Myocyte (in vitro differentiated cells): Measurements from ENCODE around the gene ZNF581. TPM values are rescaled to one million over a fixed set of nuclear protein-coding genes. Genes with fewer than 3 reads are reported as not detected.

ENCODE experiments used
- DNase-seq: peaks from one replicate; pipeline ENCODE4 v3.0.0-alpha.2; 2012; ENCODE audit warnings: low read depth
- total RNA-seq: library from RNA; depleted of rRNA; stranded (reverse); fragments of >200 nt; gene quantifications from 2 replicates; pipeline ENCODE4 v1.2.3, GENCODE V29; 2014

The ZNF581 gene
- total RNA-seq, 1 donor from 2014 or later = 11.4 TPM

DNA sequence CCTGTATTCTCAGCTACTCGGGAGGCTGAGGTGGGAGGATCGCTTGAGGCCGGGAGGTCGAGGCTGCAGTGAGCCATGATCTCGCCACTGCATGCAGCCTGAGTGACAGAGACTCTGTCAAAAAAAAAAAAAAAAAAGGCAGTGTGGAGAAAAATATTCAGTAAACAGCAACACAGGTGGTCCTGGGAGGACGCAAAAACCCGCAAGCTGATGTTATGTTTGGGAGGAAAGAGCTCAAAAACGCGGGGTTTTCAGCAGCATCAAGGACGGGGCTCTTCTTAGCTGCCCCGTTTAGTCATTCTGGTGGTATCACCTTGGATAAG lies 18.5 kb upstream of the ZNF581 start:
- DNase-seq = no peak

DNA sequence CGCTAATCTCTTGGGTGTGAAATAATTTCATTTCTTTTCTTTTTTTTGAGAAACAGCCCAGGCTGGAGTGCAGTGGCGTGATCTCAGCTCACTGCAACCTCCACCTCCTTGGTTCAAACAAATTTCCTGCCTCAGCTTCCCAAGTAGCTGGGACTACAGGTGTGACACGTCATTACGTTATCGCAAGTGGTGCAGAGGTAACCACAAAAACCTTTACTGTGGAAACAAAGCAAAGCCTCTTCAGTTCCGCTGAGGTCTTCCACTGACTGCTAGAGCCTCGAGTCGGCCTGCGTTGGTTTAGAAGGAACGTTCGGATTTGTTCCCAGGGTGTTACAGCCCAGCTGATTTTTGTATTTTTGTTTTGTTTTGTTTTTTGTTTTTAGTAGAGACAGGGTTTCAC lies 17.1 kb upstream of the ZNF581 start:
- no peak for DNase-seq

DNA sequence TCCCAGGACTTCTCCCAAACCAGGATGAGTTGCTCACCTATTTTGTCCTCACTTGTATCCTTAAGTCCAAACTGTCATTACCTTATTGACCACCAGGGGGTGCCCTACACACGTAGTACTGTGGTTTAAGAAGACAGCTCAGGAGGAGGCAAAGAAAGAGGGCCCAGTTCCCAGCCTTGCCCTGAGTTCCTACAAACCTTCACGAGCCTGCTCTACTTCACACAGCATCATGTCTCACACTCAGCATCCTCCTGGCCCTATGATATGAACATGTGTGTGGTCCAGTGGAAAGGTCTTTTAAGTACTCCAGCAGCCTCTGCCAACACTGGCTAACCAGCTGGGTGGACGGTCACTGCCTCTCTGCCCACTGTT lies 11.0 kb upstream of the ZNF581 start:
- DNase-seq = peak; percentile 94

DNA sequence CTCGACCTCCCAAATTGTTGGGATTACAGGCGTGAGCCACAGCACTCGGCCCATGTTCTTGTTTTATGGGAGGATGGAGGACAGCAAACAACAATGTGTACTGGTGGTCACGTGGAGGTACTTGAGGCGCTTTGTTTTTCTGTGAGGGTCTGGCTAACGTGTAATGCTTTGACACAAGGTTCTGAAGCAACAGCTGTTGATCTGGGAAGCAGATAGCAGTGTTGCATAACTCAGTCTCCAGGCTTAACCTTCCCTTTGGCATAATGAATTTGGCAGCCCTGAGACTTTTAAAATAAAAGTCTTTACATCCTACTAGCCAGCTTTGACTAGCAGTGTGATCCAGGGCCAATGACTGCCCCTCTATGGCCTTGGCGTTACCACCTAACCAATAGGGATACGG lies 9.6 kb upstream of the ZNF581 start:
- no peak for DNase-seq

DNA sequence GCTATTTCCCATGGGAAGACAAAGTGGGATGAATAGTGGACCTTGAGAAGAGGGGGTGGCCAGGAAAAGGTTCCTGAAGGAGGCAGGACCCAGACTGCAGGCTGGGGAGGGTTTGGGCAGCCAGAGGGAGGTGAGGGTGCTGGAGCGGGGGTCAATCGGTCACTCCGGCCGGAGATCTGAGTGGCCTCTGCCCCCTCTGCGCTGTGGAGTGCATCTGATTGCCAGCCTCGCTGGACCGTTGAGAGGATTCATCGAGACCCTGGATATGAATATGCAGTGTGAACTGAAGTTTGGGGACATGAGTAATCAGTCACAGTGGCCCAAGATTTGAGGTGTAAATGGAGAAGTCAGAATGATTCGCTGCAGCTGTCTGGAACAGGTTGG lies 8.1 kb upstream of the ZNF581 start:
- no peak for DNase-seq

DNA sequence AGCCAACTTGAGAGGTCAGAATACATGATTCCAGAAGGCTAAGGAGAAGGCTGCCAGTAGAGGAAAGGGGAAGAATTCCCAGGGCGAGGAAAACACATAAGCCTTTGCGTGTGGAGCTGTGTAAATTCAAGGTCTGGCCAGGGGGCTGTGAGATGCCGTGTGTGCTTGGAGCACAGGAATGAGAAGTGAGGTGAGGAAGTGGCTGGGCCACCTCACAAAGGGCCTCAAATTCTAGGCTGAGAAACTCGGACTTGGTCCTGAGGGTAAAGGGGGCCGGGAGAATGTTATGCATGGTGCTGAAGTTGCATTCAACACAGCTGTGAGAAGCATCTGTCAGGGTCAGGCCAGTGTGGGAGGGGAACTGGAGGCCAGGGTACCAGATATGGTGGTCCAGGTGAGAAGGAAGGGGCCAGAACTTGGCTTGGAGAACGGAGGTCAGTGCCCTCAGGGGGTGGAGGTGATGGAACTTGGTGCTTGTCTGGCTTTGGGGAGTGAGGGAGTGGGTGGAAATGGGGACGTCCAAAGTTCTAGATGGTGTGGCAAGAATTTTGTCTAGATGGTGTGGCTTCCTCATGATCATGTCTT lies 7.5 kb upstream of the ZNF581 start:
- no peak for DNase-seq

DNA sequence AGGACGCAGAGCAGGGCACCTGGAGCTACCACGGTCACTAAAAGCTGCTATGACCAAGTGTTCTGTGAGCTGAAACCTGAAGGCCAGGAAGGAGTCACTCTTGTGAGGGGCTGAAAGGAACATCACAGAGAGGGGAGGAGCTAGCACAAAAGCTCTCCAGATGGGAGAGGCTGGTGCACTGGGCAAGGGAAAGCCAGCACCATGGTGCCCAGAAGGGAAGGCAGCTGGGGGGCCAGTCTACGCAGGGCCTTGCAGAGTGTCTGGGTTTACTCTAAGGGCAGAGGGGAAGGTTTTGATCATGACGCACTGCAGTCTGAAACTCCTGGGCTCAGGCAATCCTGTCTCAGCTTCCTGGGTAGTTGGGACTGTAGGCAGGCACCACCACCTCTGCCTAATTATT lies 6.7 kb upstream of the ZNF581 start:
- no peak for DNase-seq

DNA sequence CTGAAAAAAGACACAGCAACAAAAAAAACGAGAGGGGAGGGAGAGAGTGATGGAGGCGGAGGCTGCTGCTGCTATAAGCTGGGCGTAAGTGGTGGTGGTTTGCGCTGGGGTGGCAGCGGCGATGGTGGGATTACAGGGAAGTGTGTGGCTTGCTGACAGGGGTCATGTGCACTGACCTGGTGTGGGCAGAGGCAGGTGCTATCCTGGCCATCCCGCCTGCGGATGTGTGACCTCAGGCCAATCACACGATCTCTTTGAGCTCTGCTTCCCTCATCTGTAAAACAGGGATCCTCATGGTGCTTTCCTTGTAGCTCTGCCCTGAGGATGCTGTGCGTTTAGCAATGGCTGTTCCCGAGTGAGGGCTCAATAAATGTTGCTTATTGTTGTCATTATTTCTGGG lies 5.9 kb upstream of the ZNF581 start:
- DNase-seq = no peak

DNA sequence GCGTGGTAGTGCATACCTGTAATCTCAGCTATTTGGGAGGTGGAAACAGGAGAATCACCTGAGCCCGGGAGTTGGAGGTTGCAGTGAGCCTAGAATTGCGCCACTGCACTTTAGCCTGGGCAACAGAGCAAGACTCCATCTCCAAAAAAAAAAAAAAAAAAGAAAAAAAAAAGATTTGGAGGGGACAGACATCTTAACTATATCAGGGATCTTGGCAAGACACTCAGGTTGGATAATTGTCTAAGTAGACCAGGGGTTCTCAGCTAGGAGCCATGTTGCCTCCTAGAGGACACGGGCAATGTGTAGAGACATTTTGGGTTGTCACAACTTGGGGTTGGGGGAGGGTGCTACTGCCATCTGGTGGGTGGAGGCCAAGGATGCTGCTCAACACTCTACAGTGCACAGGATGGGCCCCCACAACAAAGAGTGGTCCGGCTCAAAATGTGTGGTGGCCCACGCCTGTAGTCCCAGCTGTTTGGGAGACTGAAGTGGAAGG lies 4.5 kb upstream of the ZNF581 start:
- DNase-seq = peak; percentile 53

DNA sequence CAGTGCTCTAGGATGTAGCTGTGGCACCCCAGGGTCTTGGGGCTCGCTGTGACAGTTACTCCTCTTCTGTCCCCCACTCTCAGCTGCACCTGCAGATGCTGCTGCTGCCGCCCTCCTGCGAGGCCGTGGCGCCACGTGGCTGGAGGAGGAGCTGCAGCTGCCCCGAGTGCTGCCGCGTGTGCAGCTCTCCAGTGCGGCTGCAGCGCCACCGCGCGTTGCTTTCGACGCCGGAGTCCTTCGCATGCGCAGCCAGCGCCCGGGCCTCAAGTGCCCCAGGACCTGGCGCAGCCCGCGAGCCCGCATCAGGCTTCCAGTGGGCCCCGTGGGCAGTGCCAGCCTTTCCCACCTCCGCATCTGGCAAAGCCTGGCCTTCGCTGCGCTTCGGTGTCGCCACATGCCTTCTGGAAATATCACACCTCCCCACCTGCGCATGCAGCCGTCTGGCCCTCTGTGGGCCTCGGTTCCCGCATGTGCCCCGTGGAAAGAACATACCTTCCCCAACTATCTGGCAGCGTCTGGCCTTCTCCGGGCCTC lies 3.3 kb upstream of the ZNF581 start:
- DNase-seq = peak; percentile 78

DNA sequence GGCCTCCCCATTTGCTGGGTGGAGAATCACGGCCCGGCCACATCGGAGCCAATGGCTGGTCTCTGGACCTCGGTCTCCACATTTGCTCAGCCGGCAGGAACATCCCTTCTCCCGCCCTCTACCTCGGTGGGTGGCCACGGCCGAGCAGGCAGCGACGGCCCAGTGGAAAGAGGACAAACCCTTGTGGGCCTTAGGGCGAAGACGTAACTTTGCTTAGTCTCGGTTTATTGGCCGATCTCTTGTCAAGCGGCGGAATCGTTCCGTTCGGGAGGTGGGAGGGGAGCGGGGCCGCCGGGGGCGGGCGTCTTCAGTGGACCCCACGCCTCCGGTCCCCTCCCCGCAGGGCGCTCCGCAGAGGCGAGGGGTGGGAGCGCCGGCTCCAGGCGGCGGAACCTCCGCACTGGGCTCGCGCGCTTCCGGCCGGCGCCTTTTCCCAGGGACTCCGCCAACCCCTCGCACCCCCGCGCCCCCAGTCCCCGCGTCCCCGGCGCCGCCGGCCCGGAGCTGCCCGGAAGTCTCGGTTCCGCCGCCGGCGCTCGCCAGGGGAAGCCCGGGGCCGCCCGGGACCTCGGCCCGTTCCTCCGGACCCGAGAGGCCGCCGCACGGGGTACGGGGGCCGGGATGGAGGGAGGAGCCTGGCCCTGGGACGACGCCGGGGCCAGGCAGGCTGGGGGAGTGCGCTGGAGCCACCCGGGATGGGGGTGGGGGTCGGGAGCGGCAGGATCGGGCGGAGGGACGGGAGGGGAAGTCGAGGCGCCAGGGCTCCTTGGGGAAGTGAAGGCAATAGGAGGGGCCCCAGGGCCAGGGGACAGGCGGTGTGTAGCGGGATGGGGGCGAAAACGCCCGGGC lies 2.6 kb upstream of the ZNF581 start, which contains the start of gene ZNF580:
TSS of gene ZNF580 (plus strand) at position 426 of the 849 bp plus-strand sequence. CDS start 1,507 bp downstream, outside the sequence.
- peak; percentile 78 for DNase-seq

DNA sequence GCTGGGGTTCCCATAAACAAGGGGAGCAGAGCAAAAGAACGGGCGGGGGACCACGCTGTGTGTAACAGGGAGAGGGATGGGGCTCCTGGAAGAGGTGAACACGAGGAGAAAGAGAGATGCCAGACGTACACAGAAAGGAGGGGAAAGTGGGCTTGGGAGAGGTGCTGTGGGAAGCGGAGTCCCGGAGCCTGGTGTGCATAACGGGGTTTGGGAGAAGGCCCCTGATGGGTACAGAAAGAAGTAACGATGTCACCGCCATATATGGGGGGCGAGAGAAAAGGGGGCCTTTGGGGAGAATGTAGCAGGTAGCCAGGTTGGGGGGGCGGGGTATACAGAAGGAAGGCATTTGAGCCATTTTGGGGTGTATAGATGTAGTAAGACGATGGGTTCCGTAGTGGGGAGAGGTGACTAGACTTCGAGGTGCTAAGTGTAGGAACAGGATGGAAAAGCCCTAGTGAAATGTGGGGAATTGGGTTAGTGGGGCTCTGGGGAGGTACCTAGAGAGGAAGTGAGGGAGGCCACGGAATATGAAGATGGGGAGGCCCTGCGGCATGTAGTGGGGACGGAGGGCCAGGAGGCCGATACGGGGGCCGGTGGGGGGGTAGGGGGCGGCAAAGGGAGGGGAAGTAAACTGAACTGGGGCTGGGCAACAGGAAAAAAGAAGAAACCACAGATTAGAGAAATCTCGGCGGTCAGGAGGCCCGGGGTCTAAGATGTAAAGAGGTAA lies 1.9 kb upstream of the ZNF581 start:
- DNase-seq = peak; percentile 34

DNA sequence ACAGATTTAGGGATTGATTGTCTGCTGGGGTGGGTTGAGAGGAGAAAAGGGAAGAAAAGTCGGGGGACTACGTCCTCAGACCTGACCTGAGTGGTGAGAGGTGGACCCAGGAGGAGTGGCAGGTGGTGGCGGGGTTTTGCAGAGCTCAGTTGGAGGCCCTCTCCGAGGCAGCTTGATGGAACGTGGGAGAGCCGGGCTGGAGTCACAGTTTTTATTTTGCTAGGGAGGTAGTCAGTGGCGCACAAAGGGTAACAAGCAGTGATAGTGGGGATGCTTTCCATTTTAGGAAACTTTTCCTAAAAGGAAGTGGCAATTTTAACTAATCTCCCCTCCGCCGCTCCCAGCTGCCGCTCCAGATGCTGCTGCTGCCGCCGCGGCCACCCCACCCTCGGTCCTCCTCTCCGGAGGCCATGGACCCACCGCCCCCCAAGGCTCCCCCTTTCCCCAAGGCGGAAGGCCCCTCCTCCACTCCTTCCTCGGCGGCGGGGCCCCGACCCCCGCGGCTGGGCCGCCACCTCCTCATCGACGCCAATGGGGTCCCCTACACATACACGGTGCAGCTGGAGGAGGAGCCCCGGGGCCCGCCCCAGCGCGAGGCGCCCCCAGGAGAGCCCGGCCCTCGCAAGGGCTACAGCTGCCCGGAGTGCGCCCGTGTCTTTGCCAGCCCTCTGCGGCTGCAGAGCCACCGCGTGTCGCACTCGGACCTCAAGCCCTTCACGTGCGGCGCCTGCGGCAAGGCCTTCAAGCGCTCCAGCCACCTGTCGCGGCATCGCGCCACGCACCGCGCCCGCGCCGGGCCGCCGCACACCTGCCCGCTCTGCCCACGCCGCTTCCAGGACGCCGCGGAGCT lies 1.1 kb upstream of the ZNF581 start:
- DNase-seq = peak; percentile 32

DNA sequence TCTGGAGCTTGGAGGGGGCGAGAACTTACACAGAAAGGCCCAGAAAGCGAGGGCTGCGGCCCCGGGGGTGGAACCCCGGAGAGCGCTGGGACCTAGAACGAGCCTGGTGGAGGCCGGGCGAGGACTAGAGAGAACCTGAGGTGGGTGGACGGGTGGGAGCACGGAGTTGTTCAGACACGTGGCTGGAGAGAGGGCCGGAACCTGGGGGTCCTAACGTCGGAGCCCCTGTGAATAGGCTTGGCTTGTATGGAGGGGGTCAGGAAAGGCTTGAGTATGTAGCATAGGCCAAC lies 383 bp downstream of the ZNF581 start:
- no peak for DNase-seq

DNA sequence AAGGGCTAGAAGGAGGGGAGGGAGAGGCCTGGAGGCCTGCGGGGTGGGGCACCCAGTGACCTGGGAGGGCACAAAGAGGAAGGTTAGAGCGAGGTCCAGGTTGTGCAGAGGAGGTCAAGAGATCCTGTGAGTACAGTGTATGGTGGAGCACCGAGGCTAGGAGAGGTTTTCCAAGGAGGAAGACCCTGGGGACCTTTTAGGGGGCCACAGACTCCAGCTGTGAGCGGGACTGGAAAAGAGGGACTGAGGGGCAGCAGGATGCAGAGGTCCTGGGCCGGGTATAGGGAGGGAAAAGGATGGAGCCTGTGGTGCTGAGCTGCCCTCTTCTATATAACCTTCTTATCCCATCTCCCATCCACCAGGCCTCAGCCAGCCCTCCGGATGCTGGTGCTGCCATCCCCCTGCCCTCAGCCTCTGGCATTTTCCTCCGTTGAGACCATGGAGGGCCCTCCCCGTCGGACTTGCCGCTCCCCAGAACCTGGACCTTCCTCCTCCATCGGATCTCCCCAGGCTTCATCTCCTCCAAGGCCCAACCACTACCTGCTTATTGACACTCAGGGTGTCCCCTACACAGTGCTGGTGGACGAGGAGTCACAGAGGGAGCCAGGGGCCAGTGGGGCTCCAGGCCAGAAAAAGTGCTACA lies 863 bp downstream of the ZNF581 start:
- no peak for DNase-seq

DNA sequence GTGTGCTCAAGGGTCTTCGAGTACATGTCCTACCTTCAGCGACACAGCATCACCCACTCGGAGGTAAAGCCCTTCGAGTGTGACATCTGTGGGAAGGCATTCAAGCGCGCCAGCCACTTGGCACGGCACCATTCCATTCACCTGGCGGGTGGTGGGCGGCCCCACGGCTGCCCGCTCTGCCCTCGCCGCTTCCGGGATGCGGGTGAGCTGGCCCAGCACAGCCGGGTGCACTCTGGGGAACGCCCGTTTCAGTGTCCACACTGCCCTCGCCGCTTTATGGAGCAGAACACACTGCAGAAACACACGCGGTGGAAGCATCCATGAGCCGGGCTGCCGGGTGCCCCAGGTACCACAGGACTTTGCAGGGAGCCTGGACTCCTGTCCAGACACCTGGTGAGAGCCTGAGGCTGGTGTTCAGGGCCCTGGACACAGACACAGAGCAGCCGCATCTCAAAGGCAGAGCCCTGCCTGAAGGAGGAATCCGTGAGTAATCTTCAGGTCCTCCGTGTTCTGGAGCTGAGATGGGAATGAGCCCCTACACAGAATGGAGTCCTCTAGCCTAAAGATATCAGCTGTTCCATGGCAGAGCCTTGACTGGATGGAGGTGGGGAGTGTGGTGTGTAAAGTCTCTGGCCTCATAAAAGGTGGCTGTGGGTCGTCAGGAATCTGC lies 1.5 kb downstream of the ZNF581 start:
- DNase-seq = no peak

DNA sequence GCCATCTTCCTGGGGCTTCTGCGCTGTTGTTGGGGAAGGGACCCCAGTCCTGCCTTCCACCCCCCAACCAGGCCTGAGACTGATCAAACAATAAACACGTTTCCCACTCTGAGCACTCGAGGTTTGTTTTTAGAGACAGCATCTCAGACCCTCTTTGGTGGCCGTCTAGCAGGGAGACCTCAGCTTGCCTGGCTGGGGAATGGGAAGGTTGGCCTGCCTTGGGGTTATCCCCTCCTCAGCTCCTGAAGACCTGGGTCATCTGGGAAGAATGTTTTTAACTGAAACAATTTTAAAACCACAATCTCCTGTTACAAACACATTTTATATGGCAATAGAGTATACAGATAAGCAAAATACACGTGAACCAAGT lies 2.0 kb downstream of the ZNF581 start:
- no peak for DNase-seq

DNA sequence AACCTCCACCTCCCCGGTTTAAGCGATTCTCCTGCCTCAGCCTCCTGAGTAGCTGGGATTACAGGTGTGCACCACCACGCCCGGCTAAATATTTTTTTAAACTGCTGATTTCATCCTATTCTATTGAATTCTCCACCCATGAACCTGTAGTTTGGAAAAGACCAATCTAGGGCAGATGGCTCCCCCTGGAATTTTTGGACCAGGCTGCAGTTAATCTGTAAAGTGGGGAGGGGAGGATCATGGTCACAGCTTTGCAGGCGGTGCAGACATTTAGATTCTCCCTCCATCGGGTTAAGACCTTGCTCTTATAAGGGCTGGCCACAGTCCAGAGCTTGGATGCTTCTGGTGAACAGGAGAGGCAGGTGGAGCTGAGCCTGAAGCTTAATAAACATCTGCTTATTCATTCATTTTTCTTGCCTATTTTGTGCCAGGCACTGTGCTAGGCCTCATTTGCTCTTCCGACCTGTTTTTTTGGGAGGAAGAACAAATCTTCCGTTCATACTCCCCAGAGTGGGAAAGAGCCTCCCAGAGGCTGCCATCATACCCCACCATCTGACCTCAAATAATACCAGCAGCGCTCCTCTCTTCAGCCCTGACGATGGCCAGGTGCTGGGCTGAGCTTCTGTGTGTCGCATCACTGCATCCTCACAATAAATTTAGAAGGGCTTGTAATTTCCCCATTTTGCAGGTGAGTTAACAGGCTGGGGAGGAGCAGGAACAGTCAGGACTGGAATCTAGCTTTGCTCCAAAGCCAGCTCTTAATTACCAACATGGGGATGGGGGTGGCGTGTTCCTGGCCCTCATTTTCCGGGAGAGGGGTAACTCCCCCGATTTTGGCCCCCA lies 3.7 kb downstream of the ZNF581 start:
- DNase-seq = no peak
